SK-N-SH treated with all-trans-retinoic acid at 6 μM for 48 hours (cell line): ENCODE results near the gene PPP1R3A.

Source experiments
- ESRRG ChIP-seq: fragments of 250-450 bp; sonication (Bioruptor Pico); IDR thresholded peaks from 2 replicates; pipeline ENCODE4 v1.6.1; 2021; ENCODE audit warnings: mild to moderate bottlenecking
- OSR1 ChIP-seq: fragments of 250-450 bp; sonication (Bioruptor Pico); IDR thresholded peaks from 2 replicates; pipeline ENCODE4 v1.8.0; 2022; ENCODE audit warnings: moderate library complexity, mild to moderate bottlenecking, inconsistent platforms
- PPARA ChIP-seq: fragments of 250-450 bp; sonication (Bioruptor Pico); IDR thresholded peaks from 2 replicates; pipeline ENCODE4 v1.5.0; 2020; ENCODE audit warnings: mild to moderate bottlenecking, borderline replicate concordance
- ZFP3 ChIP-seq: fragments of 250-450 bp; sonication (Bioruptor Pico); IDR thresholded peaks from 2 replicates; pipeline ENCODE4 v1.5.0; 2020; ENCODE audit warnings: mild to moderate bottlenecking, moderate library complexity
- ZFP30 ChIP-seq: fragments of 450-650 bp; formaldehyde crosslinking; IDR thresholded peaks from 2 replicates; pipeline ENCODE4 v1.5.0; 2022; ENCODE audit warnings: mild to moderate bottlenecking, moderate library complexity
- ZNF565 ChIP-seq: fragments of 450-650 bp; formaldehyde crosslinking; conservative IDR thresholded peaks from 2 replicates; pipeline ENCODE4 v1.5.0; 2020; ENCODE audit warnings: low read depth, mild to moderate bottlenecking, moderate library complexity
- TF ChIP-seq, protein P1 (sequence below): fragments of 250-450 bp; sonication (Bioruptor Pico); IDR thresholded peaks from 2 replicates; pipeline ENCODE4 v1.8.0; 2020; ENCODE audit warnings: mild to moderate bottlenecking, moderate library complexity, borderline replicate concordance
- TF ChIP-seq, protein P2 (sequence below): fragments of 250-450 bp; sonication (Bioruptor Pico); IDR thresholded peaks from 2 replicates; pipeline ENCODE4 v1.5.0; 2020; ENCODE audit warnings: mild to moderate bottlenecking, moderate library complexity
- TF ChIP-seq, protein P3 (sequence below): fragments of 250-450 bp; sonication (Bioruptor Pico); IDR thresholded peaks from 2 replicates; pipeline ENCODE4 v1.5.1; 2020; ENCODE audit warnings: low read depth, mild to moderate bottlenecking, moderate library complexity

DNA sequence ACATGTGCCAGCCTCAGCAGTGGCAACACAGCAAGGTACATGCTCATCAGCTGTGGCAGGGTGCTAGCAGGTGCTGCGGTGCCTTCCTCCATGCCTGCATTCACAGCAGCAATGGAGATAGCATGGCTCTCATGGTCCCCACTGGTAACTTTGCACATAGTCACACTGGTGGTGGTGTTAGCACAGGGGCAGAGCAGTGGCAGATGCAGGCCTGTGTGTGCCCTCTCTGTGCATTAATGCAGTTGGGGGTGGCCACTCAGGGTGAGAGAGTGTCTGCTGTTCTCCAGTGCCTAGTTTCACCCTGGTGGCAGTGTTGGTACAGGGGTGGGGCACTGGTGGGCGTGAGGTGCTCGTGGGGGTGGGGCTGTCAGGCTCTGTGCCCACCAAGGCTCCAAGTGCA lies 17.7 kb upstream of the PPP1R3A start:
- TF ChIP-seq OSR1 (CRISPR knock-in tag) (no peak), ZFP30 (CRISPR knock-in tag) (no peak), ESRRG (CRISPR knock-in tag) (no peak), PPARA (CRISPR knock-in tag) (no peak), ZFP3 (no peak), ZNF565 (CRISPR knock-in tag) (no peak)
- TF ChIP-seq, protein P1, sequence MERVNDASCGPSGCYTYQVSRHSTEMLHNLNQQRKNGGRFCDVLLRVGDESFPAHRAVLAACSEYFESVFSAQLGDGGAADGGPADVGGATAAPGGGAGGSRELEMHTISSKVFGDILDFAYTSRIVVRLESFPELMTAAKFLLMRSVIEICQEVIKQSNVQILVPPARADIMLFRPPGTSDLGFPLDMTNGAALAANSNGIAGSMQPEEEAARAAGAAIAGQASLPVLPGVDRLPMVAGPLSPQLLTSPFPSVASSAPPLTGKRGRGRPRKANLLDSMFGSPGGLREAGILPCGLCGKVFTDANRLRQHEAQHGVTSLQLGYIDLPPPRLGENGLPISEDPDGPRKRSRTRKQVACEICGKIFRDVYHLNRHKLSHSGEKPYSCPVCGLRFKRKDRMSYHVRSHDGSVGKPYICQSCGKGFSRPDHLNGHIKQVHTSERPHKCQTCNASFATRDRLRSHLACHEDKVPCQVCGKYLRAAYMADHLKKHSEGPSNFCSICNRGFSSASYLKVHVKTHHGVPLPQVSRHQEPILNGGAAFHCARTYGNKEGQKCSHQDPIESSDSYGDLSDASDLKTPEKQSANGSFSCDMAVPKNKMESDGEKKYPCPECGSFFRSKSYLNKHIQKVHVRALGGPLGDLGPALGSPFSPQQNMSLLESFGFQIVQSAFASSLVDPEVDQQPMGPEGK (CRISPR knock-in tag) = no peak
- TF ChIP-seq, protein P2, sequence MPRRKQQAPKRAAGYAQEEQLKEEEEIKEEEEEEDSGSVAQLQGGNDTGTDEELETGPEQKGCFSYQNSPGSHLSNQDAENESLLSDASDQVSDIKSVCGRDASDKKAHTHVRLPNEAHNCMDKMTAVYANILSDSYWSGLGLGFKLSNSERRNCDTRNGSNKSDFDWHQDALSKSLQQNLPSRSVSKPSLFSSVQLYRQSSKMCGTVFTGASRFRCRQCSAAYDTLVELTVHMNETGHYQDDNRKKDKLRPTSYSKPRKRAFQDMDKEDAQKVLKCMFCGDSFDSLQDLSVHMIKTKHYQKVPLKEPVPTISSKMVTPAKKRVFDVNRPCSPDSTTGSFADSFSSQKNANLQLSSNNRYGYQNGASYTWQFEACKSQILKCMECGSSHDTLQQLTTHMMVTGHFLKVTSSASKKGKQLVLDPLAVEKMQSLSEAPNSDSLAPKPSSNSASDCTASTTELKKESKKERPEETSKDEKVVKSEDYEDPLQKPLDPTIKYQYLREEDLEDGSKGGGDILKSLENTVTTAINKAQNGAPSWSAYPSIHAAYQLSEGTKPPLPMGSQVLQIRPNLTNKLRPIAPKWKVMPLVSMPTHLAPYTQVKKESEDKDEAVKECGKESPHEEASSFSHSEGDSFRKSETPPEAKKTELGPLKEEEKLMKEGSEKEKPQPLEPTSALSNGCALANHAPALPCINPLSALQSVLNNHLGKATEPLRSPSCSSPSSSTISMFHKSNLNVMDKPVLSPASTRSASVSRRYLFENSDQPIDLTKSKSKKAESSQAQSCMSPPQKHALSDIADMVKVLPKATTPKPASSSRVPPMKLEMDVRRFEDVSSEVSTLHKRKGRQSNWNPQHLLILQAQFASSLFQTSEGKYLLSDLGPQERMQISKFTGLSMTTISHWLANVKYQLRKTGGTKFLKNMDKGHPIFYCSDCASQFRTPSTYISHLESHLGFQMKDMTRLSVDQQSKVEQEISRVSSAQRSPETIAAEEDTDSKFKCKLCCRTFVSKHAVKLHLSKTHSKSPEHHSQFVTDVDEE (CRISPR knock-in tag) = no peak
- TF ChIP-seq, protein P3, sequence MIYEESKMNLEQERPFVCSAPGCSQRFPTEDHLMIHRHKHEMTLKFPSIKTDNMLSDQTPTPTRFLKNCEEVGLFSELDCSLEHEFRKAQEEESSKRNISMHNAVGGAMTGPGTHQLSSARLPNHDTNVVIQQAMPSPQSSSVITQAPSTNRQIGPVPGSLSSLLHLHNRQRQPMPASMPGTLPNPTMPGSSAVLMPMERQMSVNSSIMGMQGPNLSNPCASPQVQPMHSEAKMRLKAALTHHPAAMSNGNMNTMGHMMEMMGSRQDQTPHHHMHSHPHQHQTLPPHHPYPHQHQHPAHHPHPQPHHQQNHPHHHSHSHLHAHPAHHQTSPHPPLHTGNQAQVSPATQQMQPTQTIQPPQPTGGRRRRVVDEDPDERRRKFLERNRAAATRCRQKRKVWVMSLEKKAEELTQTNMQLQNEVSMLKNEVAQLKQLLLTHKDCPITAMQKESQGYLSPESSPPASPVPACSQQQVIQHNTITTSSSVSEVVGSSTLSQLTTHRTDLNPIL (CRISPR knock-in tag) = no peak
